A204.1 (cell line): ENCODE results near the gene SBF1.
"Not testable (repeated sequence)": the region's sequence is repeated elsewhere in the genome, so short reads cannot be mapped to it uniquely, and the experiment has no call there.

ENCODE experiments used
- FAIRE-seq: peaks from 2 replicates; lab custom pipeline; 2012; peaks lifted over from hg19 to GRCh38; lab: Jason Lieb, UNC

SBF1 gene

GRCh38 chr22:50443801-50444625 lies 30.8 kb downstream of the SBF1 start:
- FAIRE-seq, result no peak

GRCh38 chr22:50443197-50443596 lies 31.6 kb downstream of the SBF1 start:
- no peak for FAIRE-seq

GRCh38 chr22:50441428-50441993 lies 33.3 kb downstream of the SBF1 start:
- no peak for FAIRE-seq

GRCh38 chr22:50440544-50441249 lies 34.1 kb downstream of the SBF1 start:
- no peak for FAIRE-seq

- FAIRE-seq, result no peak
Measured at GRCh38 chr22:50439871-50440331, 34.9 kb downstream of the SBF1 start.

- FAIRE-seq, result no peak
Measured at GRCh38 chr22:50439314-50439870, 35.4 kb downstream of the SBF1 start.

GRCh38 chr22:50438305-50439275 lies 36.2 kb downstream of the SBF1 start:
- no peak for FAIRE-seq

- FAIRE-seq, result no peak
Measured at GRCh38 chr22:50437511-50438304, 37.1 kb downstream of the SBF1 start.

GRCh38 chr22:50436841-50437341 lies 37.9 kb downstream of the SBF1 start:
- no peak for FAIRE-seq

GRCh38 chr22:50436015-50436830 lies 38.6 kb downstream of the SBF1 start:
- FAIRE-seq, result no peak

GRCh38 chr22:50435291-50436014 lies 39.4 kb downstream of the SBF1 start:
- no peak for FAIRE-seq

- no peak for FAIRE-seq
Measured at GRCh38 chr22:50434849-50435248, 40.0 kb downstream of the SBF1 start.

- FAIRE-seq, result not testable (repeated sequence)
Measured at GRCh38 chr22:50432877-50433510, 41.8 kb downstream of the SBF1 start.

- no peak for FAIRE-seq
Measured at GRCh38 chr22:50432131-50432876, 42.5 kb downstream of the SBF1 start.

GRCh38 chr22:50425179-50425916 lies 49.5 kb downstream of the SBF1 start:
- FAIRE-seq, result no peak

- no peak for FAIRE-seq
Measured at GRCh38 chr22:50423956-50424355, 50.9 kb downstream of the SBF1 start.
